HG03066 (cell line): Measurements from ENCODE around the gene RELCH.

ENCODE experiments used
- ATAC-seq: cut with Tn5 transposase; IDR thresholded peaks from one replicate; pipeline ENCODE4 v1.9.1; 2021; ENCODE audit warnings: low read depth; ENCODE audit not compliant: unreplicated experiment

The RELCH gene

DNA sequence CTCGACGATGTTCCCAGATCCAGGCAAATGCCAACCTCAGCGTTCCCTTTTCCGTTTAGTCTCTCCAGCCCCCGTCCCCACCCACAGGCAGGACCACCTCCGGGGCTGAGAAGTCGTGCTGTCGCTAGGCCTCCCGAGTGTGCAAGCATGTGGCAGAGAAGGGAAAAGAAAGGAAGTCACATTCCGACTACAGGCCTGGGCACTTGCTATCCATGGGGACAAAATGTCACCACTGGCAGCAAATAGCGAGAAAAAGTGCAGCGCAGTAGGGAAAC lies 619 bp upstream of the RELCH start:
- no peak for ATAC-seq

DNA sequence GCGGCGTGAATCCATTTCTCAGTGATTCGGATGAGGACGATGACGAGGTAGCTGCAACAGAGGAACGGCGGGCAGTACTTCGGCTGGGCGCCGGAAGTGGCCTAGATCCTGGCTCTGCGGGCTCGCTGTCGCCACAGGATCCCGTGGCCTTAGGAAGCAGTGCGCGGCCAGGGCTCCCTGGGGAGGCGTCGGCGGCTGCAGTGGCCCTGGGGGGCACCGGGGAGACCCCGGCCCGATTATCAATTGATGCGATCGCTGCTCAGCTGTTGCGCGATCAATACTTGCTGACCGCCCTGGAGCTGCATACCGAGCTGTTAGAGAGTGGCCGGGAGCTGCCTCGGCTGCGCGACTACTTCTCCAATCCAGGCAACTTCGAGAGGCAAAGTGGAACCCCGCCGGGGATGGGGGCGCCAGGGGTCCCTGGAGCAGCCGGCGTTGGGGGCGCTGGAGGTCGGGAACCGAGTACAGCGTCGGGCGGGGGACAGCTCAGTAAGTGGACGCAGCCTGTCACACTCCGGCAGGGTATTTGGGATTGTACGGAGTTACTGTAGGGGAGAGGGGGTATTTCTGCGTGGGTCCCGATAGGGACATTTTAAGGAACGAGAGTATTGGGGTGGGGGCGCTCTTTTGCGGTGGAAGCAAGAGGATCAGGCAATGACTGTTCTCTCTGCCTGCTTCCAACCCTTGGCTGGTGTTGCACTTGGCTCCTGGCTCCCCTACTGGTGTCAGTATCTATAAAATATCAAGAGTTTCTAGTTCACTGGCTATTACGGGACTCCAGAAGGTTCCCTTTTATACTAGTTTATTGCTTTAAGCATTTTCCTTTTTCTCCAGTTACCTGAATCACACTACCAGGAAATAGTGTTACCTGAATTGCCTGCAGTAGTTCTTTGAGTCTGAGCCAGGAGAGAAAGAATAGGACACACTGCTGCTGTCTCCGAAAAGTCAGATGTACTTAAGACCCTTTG lies 772 bp downstream of the RELCH start:
- ATAC-seq = no peak

DNA sequence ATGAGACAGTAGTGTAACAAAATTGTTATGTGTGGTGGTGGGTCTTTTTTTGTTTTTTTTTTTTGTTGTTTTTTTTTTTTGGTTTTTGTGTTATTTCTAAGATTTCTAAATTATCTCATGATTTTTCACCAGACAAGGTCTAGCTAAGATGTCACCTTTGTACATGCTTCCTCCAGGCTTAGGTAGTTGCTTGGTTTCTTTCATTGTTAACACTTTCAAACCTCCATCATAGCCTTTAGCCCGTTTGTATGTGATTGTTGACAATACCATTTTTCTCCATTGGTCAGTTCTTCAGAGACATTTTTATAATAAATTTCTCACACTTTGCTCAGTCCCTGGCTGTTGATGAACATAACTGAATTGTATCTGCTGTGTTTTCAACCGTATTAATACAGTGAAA lies 2.2 kb downstream of the RELCH start:
- no peak for ATAC-seq

DNA sequence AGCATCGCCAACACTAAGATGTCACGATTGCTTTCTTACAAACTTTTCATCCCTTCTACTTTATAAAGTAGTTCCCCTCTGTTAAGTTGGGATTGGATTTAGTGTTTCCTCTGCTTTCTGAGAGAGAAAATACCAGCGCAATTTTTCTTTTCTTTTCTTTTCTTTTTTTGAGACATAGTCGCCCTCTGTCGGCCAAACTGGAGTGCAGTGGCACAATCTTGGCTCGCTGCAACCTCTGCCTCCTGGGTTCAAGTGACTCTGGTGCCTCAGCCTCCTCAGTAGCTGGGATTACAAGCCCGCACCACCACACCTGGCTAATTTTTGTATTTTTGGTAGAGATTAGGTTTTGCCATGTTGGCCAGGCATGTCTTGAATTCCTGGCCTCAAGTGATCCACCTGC lies 9.0 kb downstream of the RELCH start:
- no peak for ATAC-seq

DNA sequence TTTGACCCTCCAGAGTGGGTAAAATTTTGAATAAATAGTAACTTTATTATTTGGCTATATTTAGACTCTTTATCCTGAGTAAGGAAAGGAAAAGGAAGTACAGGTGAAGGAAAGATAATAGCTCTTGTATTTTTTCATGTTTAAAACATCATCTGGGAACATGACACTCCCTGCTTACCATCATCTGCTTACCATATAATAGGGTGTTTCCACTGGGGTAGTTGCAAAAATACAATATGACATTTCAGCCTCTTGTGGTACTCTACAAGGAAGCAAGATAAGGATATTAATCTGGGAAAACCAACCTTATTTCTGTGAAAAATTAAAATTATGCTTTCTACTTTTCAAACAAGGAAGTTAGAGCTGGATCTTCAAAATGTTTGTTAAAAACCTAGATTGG lies 9.9 kb downstream of the RELCH start:
- ATAC-seq = no peak

DNA sequence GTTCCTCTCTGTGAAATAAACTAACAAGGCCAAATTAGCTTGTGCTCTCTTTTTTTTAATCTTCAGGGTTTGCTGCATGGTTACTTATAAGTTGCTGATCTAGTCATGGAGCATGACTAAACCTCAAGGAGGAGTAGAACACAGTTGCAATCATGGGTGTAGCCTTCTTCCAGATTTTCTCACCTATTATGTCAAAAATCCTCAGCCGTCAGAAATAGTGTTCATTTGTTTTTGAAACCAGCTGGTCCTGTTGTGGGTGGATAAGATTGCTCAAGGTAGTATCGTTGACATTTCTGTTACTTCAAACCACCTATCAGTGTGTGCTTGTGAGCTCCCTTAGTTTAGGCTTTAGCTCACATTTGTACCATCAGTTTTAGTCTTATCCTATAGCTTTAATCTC lies 11.2 kb downstream of the RELCH start:
- ATAC-seq = no peak

DNA sequence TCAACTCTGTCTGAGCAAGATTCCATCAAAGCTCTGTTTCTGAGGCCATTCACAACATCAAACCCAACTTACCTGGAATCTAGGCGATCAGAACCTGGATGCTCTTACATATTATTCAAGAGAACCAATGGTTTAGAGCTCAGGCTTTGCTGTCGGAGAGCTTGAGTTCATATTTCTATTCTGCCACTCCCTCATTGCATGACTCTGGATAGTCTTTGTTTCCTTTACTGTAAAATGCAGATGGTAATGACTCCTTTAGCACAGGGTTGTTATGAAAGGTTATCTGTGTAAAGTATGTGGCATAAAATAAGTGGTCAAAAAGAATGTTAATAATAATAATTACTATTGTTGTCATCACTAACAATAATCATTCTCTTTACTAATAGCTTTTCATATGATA lies 12.6 kb downstream of the RELCH start:
- ATAC-seq = no peak

DNA sequence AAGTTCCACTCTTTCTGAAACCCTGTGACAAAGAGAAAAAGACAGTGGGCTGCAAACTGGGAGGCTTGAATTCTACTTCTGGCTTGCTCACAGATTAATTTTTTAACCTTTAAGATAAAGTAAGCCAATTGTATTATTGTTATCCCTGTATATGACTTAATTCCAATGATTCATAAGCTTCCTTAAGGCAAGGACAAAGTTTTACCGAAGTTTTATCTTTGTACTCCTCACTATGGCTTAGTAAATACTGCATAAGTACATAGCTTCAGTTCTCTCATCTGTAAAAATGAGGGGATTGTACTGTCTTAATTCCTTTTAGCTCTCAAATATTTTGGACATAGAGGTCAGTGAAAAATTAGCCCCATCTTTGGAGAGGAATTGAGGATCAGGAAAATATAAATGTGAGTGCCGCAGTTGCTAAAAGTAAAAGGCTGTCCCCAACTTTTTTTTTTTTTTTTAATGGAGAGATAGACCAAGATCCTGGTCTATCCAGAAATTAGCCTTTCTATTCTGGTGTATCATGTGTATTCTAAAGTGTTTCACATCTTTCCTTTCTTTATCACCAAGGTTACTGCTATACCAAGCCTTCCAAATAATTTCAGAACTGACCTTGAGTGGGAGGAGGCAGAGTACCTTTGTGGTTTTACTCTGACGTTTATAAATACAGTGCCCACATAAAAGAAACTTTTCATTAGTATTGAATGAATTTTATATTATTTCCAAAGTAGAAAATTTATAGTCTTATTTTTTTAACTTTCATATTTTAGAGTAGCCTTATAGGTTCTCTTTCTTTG lies 13.3 kb downstream of the RELCH start:
- ATAC-seq = no peak

DNA sequence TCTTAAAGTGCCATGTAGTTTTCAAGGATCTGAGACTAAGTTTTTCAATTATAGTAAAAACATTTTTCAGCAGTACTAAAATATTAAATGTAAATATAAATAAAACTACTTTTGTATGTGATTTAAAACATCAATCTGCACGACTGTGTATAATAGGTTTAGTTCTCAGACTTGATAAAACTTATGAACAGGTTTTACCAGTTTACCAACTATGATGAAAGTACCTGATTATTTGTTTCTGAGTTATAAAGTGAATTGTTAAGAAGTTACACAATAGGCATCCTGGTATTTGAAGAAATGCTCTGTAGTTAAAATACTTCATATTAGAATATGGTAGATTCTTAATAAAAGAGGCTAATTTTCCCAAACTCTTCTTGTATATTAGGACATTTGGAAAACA lies 14.8 kb downstream of the RELCH start:
- ATAC-seq = no peak

DNA sequence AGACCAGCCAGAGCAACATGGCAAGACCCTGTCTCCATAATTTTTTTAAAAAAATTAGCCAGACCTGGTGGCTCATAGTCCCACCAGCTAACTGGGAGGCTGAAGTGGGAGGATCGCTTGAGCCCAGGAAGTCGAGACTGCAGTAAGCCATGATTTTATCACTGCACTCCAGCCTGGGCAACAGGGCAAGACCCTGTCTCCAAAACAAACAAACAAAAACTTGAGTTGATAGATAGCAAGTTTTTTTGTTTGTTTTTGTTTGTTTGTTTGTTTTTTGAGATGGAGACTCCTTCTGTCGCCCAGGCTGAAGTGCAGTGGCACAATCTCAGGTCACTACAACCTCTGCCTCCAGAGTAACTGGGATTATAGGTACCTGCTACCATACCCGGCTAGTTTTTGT lies 18.8 kb downstream of the RELCH start:
- no peak for ATAC-seq

DNA sequence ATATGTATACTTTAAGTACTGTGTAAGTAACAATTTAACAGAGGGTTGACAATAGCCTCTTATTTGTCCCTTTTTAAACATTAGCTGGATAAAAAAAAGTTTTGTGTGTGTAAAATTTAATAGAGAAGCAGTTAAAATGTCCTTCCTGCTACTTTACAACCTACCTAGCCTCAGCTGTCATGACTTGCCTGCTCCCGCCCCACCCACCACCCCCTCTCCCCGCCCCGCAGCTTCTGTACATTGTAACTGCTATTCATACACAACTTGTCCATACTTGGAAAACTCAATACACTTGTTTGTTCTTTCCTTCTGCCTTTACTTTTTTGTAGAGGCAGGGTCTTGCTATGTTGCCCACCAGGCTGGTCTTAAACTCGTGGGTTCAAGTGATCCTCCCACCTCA lies 19.5 kb downstream of the RELCH start:
- no peak for ATAC-seq

DNA sequence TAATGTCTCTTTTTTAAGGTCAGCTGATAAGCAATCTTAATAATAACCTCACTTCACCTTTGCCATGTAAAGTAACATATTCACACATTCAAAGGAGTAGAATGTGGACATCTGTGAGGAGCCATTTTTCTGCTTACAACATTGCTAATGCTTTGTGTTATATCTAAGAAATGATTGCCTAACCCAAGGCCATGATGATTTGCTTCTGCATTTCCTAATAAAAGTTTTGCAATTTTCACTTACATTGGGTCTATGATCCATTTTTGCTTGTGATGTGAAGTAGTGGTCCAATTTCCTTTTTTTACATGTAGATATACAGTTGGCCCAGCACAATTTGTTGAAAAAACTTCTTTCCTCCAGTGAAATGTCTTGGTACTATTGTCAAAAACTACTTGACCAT lies 22.0 kb downstream of the RELCH start:
- no peak for ATAC-seq

DNA sequence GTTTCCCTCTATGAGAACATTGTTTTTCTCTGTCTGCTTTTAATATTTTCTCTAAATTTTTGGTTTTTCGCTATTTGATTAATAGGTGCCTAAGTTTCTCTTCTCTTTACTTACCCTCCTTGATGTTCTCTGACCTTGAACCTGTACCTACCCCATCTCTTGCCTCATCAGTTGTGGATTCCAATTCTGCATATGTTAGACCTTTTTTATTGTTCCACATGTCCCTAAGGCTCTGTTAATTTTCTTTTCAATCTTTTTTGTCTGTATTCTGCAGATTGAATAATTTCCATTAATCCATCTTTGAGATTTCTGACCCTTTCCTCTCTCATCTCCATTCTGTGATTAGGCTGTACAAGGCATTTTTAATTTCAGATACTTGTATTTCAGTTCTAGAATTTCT lies 23.1 kb downstream of the RELCH start:
- no peak for ATAC-seq

DNA sequence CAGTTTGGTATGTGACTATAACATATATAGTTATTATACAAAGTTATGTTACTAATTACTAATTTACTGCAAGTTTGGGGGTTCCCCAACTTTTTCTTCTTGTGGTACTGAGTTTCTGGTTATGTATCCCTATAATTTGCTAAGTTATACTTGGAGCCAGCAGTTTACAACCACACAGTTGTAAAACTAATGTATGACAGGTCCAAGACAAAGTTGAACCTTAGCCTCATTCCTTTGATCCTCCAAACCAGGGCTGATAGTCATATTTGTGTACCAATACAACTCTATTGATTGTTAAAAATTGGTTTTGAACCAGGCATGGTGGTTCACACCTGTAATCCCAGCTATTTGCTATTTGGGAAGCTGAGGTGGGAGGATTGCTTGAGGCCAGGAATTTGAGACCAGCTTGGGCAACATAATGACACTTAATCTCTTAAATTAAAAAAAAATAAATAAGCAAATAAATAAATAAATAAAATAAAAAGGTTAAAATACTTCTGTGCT lies 24.3 kb downstream of the RELCH start:
- ATAC-seq = no peak

DNA sequence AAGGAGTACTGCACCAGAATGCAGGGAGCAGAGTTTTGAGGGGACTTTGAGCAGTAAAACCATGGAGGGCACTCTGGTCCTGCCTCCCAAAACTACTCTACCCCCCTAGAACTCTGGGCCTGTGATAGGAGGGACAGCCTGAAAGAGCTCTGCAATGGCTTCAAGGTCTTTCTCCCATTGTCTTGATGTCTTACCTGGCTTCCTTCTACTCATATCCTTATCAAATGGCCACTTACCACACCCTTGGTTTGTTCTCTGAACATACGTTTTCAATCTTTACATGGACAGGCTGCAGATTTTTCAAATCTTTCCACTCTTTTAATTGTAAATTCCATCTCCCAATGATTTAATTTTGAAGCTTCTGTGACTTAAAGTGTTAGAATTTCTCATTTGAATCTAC lies 27.7 kb downstream of the RELCH start:
- no peak for ATAC-seq

DNA sequence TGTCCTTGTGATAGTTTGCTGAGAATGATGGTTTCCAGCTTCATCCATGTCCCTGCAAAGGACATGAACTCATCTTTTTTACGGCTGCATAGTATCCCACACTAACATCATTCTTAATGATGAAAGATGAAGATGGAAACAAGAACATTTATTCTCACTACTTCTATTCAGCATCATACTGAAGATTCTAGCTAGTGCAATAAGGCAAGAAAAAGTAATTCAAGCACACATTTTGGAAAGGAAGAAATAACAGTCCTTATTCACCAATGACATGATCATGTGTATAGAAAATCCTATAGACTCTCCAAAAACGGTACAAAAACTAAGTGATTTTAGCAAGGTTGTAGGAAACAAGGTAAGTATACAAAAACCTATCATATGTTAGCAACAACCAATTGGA lies 37.2 kb downstream of the RELCH start:
- no peak for ATAC-seq

DNA sequence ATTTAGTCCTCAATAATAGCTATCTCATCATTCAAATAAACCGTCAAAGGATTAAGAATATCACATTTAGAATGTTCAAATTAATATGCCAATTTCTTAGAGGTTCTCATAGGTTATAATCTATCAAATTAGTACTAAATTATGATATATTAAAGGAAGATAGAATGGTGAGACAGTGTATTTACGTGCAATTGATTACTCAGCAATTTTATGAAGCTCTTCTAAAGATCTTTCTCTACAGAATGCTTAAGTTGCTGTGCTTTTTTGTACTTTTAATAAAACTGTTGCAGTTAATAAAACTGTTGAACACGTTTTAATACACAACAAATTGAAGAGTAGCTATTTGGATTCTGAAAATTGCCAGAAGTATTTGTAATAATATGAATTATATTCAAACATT lies 39.0 kb downstream of the RELCH start:
- no peak for ATAC-seq

DNA sequence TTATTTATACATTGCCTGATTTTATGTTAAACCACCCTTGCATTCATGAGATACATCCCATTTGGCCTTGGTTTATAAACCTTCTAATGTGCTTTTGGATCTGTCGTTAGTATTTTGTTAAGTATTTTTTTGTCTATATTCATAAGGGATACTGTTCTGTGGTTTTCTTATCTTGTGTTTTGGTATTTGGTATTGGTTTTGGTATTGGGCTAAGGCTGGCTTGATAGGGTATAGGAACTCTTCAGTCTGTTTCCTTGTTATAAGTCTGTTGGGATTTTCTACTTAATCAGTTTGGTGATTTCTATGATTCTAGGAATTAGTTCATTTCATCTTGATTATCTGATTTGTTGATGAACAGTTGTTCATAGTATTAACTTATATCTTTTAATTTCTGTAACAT lies 49.2 kb downstream of the RELCH start:
- no peak for ATAC-seq

DNA sequence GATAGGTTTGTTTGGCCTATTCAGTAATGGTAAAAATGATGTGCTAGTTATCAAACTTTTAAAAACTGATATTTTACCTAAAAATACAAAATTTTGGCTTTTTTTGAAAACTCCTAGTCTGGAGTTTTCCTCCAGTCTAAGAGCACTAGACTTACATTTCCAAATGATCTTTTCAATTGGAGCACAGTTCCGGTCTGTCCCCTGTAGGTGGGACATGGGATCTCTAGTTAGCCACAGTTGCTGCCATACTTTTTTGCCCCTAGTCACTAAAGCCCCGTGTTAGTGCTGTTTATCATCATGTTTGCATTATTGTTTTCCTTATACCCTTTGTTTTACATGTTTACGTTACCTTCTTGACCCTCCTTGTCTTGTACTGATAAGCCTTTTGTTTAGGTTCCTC lies 52.4 kb downstream of the RELCH start:
- no peak for ATAC-seq

DNA sequence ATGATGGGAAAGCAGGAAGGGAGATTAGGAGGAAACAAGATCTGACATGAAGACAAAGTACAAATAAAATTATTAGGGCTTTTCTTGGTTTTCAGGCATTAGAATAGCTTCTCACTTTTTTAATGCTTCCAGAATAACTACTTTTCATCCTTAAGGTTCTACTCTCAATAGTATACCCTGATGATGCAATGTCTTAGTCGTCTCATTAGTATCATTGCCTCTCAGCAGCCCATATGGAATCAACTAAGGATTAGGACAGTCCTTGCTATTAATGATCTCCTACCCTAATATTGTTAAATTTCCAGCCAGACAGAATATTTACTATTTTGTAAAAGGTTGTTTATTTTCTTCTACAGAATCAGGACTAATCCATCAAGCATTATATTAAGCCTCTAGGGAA lies 55.9 kb downstream of the RELCH start:
- no peak for ATAC-seq

DNA sequence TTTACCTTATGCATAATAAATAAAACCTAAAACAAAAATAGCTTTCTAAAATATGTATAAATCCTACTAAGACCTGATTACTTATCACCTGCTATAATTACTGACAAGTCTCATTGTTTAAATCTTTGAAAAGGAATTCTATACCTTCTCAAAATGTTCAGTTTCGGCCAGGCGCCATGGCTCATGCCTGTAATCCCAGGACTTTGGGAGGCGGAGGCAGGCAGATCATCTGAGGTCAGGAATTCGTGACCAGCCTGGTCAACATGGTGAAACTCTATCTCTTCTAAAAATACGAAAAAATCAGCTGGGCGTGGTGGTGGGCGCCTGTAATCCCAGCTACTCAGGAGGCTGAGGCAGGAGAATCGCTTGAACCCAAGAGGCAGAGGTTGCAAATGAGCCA lies 58.1 kb downstream of the RELCH start:
- no peak for ATAC-seq

DNA sequence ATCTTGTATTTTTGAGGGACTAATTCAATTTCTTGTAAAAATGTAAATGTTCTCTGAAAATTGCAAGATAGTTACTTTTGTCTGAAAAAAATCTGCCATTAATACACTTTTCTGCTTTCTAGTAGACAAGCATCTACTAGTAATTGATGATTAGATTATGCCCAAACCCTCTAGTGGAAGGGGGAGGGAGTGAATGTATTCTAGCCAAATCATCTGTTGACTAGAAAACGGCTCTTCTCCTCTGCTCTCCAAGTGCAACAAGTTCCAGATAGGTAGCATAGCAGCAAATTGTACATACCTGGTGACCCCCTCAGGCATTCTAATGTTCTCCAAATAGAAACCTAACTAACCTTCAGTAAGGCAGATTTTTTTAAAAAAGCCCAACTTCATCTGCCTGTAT lies 58.6 kb downstream of the RELCH start:
- ATAC-seq = no peak
